HUDEP-2 (cell line): ENCODE measurements around the gene SPDYE5.

ENCODE experiments used
- DNase-seq, 76 experiments: peaks; one replicate each; lab custom pipeline; 2025; ENCODE audit not compliant: unreplicated experiment in 76 of 76; lab: John Stamatoyannopoulos, UW

Gene SPDYE5

DNA sequence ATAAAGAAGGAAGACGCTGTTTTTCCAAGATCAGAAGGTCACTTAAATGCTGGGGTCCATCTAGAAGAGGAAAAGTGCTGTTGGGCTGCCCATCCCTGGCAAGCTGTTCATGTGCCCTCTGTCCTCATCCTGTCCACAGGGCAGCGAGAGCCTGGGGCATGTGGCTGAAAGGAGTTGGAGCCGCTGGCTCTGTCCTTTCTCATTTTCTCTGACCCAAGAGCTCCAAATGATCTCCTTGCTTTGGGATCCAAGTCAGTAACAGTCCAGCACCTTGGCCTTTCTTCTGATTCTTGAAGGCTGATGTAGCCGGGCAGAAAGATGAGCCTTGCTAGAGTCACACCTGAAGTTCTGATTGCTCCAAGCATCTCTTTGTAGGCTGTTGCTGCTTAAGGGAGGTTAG lies 44.4 kb downstream of the SPDYE5 start:
- DNase-seq, result no peak

DNA sequence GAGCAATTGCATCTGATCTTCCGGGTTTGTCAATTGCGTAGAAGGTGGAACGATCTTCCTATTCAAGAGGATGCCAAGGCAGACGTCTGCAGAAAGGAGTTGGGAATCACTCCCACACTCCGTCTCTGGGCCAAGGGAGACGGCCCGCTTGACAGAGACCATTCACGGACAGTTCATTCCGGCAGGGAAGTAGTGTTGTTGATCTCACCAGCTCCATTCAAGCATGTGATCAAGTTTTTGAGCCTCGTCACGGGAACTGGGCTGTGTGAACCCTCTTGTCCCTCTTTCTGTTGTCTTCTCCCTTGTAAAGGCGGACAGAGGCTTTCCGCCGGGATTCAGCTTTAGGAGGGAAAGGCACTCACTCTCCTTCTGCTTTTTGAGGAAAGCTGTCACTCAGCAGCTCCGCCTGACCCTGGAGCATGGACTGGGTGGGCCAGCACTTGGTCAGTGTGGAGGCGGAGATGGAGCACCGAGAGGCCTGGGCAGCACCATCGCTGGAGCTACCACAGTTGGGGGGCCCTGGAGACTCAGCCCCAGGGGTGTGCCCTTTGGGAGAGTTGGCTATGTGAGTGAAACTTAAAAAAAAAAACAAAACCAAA lies 44.9 kb downstream of the SPDYE5 start:
- no peak for DNase-seq

- DNase-seq, result no peak
Measured at GRCh38 chr7:75537731-75538130, 45.6 kb downstream of the SPDYE5 start.

DNA sequence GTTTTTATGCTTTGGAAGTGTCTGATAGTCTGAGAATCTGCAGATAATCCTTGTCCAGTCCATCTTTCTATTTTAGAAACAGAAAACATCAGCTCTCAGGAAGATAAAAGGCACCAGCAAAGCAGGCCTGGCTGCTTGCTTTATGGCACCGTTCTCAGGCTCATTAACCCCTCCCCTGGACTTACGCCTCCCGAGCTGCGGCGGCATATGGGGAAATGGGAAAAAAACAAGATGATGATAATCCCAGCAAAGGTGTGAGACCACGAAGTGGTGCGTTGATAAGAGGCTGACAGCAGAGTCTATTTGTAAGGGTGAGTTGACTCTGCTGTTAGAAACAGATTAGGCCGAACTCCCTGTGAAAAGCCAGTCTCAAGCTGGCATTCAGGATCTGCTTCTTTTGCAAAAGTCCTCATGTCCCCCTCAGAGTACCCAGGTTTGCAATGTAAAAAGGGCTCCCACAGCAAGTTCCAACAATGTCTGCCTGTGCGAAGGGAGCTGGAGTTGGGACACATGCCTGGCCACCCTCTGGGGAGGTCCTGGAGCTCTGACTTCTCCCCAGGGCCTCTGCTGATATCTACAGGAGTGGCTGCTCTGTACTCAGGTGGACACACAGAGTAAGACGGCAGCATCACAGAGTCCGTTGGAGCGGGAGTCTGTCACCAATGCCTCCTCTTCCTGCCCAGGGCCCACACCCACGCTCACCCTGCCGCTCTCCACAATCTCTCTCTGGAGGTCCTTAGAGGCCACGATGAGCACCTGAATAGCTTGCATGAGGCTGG lies 54.3 kb downstream of the SPDYE5 start:
- no peak for DNase-seq
